GM19240 (cell line): Measurements from ENCODE around the gene RBM48.
"Not testable (repeated sequence)": the region's sequence is repeated elsewhere in the genome, so short reads cannot be mapped to it uniquely, and the experiment has no call there.

Experiments used
- DNase-seq: peaks from one replicate; pipeline ENCODE4 v3.0.0; 2011; ENCODE audit warnings: low spot score; ENCODE audit not compliant: insufficient read length

RBM48 gene

GRCh38 chr7:92545116-92545515, 16.5 kb downstream of the RBM48 start:
- DNase-seq: not testable (repeated sequence)

GRCh38 chr7:92546856-92547497, 18.4 kb downstream of the RBM48 start:
- DNase-seq: no peak

- no peak for DNase-seq
Observed at GRCh38 chr7:92547579-92547978, 19.0 kb downstream of the RBM48 start.

GRCh38 chr7:92550194-92550593, 21.6 kb downstream of the RBM48 start:
- DNase-seq: no peak

GRCh38 chr7:92557249-92557648, 28.7 kb downstream of the RBM48 start:
- no peak for DNase-seq

- no peak for DNase-seq
Observed at GRCh38 chr7:92557808-92558362, 29.3 kb downstream of the RBM48 start.

- DNase-seq: no peak
Observed at GRCh38 chr7:92560602-92561001, 32.0 kb downstream of the RBM48 start.

GRCh38 chr7:92563345-92563744, 34.8 kb downstream of the RBM48 start:
- DNase-seq: no peak

- no peak for DNase-seq
Observed at GRCh38 chr7:92567460-92567859, 38.9 kb downstream of the RBM48 start.

- no peak for DNase-seq
Observed at GRCh38 chr7:92569137-92569536, 40.5 kb downstream of the RBM48 start.

- DNase-seq: no peak
Observed at GRCh38 chr7:92576296-92576695, 47.7 kb downstream of the RBM48 start.

GRCh38 chr7:92582948-92583347, 54.4 kb downstream of the RBM48 start:
- no peak for DNase-seq

- no peak for DNase-seq
Observed at GRCh38 chr7:92584953-92585352, 56.4 kb downstream of the RBM48 start.

- DNase-seq: no peak
Observed at GRCh38 chr7:92586403-92586802, 57.8 kb downstream of the RBM48 start.

GRCh38 chr7:92586841-92587240, 58.2 kb downstream of the RBM48 start:
- DNase-seq: no peak
